Kidney (tissue), 14 donors: ENCODE results near the gene DNAJA1. TPM values are rescaled to one million over a fixed set of nuclear protein-coding genes. Genes with fewer than 3 reads are reported as not detected.

Experiments
- DNase-seq, 5 donors: peaks; one replicate each; pipeline ENCODE4 v3.0.0-alpha.2; 2013 to 2020
- FAIRE-seq: peaks from 2 replicates; lab custom pipeline; 2012; peaks lifted over from hg19 to GRCh38; lab: Jason Lieb, UNC
- H3K27ac ChIP-seq, 2 donors: one replicate each; pipeline ENCODE4 v1.7.0; 2013; ENCODE audit warnings: low read depth in 2 of 2, low read length in 2 of 2, inconsistent platforms in 1 of 2
- H3K27me3 ChIP-seq: one replicate; pipeline ENCODE4 v1.7.1; 2013; ENCODE audit warnings: low read length, inconsistent platforms; ENCODE audit not compliant: control insufficient read depth, insufficient read depth
- H3K36me3 ChIP-seq, 3 donors: one replicate each; pipeline versions ENCODE4 v1.7.0 to v1.7.1; 2013; ENCODE audit warnings: low read length in 3 of 3, control low read depth in 1 of 3, inconsistent platforms in 1 of 3; ENCODE audit not compliant: insufficient read depth in 3 of 3, control insufficient read depth in 2 of 3
- H3K4me1 ChIP-seq, 3 donors: one replicate each; pipeline versions ENCODE4 v1.7.0 to v1.7.1; 2013; ENCODE audit warnings: low read length in 3 of 3, inconsistent platforms in 1 of 3, low read depth in 1 of 3; ENCODE audit not compliant: control insufficient read depth in 2 of 3, insufficient read depth in 2 of 3
- H3K4me3 ChIP-seq, 3 donors: one replicate each; pipeline versions ENCODE4 v1.7.0 to v1.8.1; 2013; ENCODE audit warnings: low read length in 3 of 3, control low read depth in 1 of 3, inconsistent platforms in 1 of 3
- H3K9ac ChIP-seq, 3 donors: one replicate each; pipeline versions ENCODE4 v1.7.0 to v1.7.1; 2013; ENCODE audit warnings: low read length in 3 of 3, control low read depth in 1 of 3, inconsistent platforms in 1 of 3
- H3K9me3 ChIP-seq, 3 donors: one replicate each; pipeline versions ENCODE4 v1.7.0 to v1.7.1; 2013; ENCODE audit warnings: low read length in 3 of 3, control low read depth in 1 of 3, inconsistent platforms in 1 of 3; ENCODE audit not compliant: control insufficient read depth in 2 of 3, insufficient read depth in 1 of 3
- CTCF ChIP-seq: IDR thresholded peaks from 3 replicates; pipeline ENCODE4 v1.5.1; 2012; ENCODE audit warnings: mild to moderate bottlenecking, moderate library complexity, borderline replicate concordance; ENCODE audit not compliant: insufficient read depth; ENCODE audit errors: extremely low read depth
- intact Hi-C: fragments of 100-400 bp; cut with DNase I; formaldehyde crosslinking; loops from one replicate; pipeline ENCODE4 v1.11.1; 2022
- polyA plus RNA-seq: library from polyadenylated mRNA; stranded (reverse); fragments of 350-450 nt; fragmentation: Illumina TruSeq; extraction: RNeasy Lipid Tissue Mini Kit (QIAGEN cat#74804); gene quantifications from one replicate; pipeline ENCODE4 v1.2.3, GENCODE V29; 2014; ENCODE audit warnings: low read depth, low replicate concordance; ENCODE audit not compliant: insufficient read depth
- total RNA-seq: library from RNA; stranded (reverse); fragmentation: NEBNext Ultra II Directional; extraction: Animal tissue kit (Norgen Biotek cat#: 25700); gene quantifications from one replicate; pipeline ENCODE4 v1.2.1, GENCODE V29; 2021
- donor health status: control.
- donor health status: control.
- donor health status: control.
- donor health status: control.
- donor health status: control.
- donor health status: DM: yes; HTN: yes; CAD: no.
- donor health status: Normal renal cell carcinoma (clear cell type).

The DNAJA1 gene
- total and polyA plus RNA-seq, 2 donors from 2014 or later = 105 to 132 TPM

- H3K27ac ChIP-seq = no peak overlapping the region
- no peak overlapping the region for H3K9ac ChIP-seq
- FAIRE-seq (no peak), DNase-seq (no peak)
- no peaks in the 10 kb centered on the region for H3K36me3 ChIP-seq
- H3K9me3 ChIP-seq = no peaks in the 10 kb centered on the region
- intact Hi-C loops = no loop called here
- H3K4me1 ChIP-seq = peaks cover 0 to 6% (median 6%) of the 10 kb centered on the region in 3 donors
- H3K27me3 ChIP-seq = no peaks in the 10 kb centered on the region
- TF ChIP-seq CTCF = no peak
- no peak overlapping the region for H3K4me3 ChIP-seq
Observed at GRCh38 chr9:33019797-33020196, 5.3 kb upstream of the DNAJA1 start.

- no peak for FAIRE-seq
- no peak for TF ChIP-seq CTCF
- peaks cover 0 to 9% (median 6%) of the 10 kb centered on the region in 3 donors for H3K4me1 ChIP-seq
- intact Hi-C loops = no loop called here
- H3K9ac ChIP-seq = no peak overlapping the region
- H3K27me3 ChIP-seq = no peaks in the 10 kb centered on the region
- H3K4me3 ChIP-seq = no peak overlapping the region
- H3K9me3 ChIP-seq = no peaks in the 10 kb centered on the region
- H3K36me3 ChIP-seq = peaks cover 0 to 4% (median 0%) of the 10 kb centered on the region in 3 donors
- H3K27ac ChIP-seq = no peak overlapping the region
- no peak for DNase-seq
Observed at GRCh38 chr9:33022303-33022702, 2.8 kb upstream of the DNAJA1 start.

- TF ChIP-seq CTCF = no peak
- H3K36me3 ChIP-seq = peaks cover 0 to 4% (median 0%) of the 10 kb centered on the region in 3 donors
- FAIRE-seq = no peak
- intact Hi-C loops = no loop called here
- DNase-seq = no peak
- no peak overlapping the region for H3K27ac ChIP-seq
- no peak overlapping the region for H3K4me3 ChIP-seq
- H3K9ac ChIP-seq = no peak overlapping the region
- no peaks in the 10 kb centered on the region for H3K9me3 ChIP-seq
- no peaks in the 10 kb centered on the region for H3K27me3 ChIP-seq
- peaks cover 0 to 9% (median 7%) of the 10 kb centered on the region in 3 donors for H3K4me1 ChIP-seq
Observed at GRCh38 chr9:33022755-33023154, 2.3 kb upstream of the DNAJA1 start.

- Histone ChIP-seq H3K9me3 (no peaks in the 10 kb centered on the region), H3K36me3 (peaks cover under 1 to 5% (median 1%) of the 10 kb centered on the region in 3 donors), H3K9ac (peak overlapping the region in 2 of 3 donors; percentile 83 to 99), H3K4me3 (peak overlapping the region; percentile 76 to 94 (median 89)), H3K27me3 (no peaks in the 10 kb centered on the region), H3K27ac (peak overlapping the region in 1 of 2 donors; percentile 100), H3K4me1 (peaks cover 0 to 10% (median 9%) of the 10 kb centered on the region in 3 donors)
- TF ChIP-seq CTCF = no peak
- FAIRE-seq (no peak), DNase-seq (no peak)
- intact Hi-C loops = no loop called here
Observed at GRCh38 chr9:33023661-33024060, 1.4 kb upstream of the DNAJA1 start.
